ENCODE results near the gene NGLY1. TPM values are rescaled to one million over a fixed set of nuclear protein-coding genes. Genes with fewer than 3 reads are reported as not detected.

The NGLY1 gene
- total RNA-seq, 4 donors from 2014 or later: 29.2 to 41.9 (median 35.9) TPM

DNA sequence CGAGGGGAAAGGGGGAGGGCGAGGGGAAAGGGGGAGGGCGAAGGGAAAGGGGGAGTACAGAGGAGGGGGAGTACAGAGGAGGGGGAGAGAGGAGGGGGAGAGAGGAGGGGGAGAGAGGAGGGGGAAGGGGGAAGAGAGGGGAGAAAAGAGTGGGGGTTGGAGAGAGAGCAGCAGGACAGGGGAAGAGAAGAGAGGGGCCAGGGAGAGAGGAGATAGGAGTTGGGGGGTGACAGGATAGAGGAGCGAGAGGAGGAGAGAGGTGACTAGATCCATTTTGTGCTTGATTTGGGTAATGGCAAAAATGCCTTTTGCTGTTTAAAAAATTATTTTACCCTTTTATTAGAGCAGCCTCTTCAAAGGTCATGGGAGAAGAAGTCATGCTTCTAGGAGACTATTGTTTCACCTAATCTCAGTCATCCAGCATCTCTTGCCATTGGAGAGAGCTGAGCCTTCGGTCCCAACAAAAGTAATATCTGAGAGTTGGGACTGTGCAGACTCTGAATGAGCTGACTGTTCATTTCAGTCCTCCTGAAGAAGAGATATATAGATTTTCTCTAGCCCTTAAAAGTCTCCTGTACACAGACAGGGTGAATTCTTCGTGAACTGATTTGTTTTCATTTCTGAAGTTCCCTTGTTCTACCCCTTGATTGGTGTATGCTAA lies 103.5 kb downstream of the NGLY1 start:
- DNase-seq (ENCODE audit: low spot score): no peak
- TF ChIP-seq CTCF (IDR thresholded peaks at IDR 0.05): no peak
- ATAC-seq (ENCODE audit: low FRiP score): no peak

- TF ChIP-seq CTCF (IDR thresholded peaks at IDR 0.05): no peak
- DNase-seq (ENCODE audit: low spot score): no peak
- ATAC-seq (ENCODE audit: low FRiP score): no peak
These were observed 104.1 kb downstream of the NGLY1 start for GRCh38 chr3:25679166-25679565.

DNA sequence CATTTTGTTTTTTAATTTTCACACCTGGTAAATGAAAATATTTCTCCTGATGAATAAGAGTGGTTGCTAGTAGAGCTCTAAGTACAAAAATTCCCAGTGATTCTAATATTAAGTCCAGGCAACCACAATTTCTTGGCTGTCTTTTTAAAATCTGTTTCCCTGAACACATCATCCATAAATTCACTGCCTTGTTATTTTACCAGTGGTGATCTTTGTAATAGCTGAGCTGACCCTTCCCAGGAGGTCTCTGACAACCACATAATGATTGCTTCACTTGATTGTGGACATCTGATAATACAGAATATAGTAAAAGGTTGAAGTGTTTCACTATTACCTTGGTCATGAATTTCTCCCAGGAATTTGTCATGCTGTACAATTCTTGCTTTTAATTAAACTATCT lies 104.7 kb downstream of the NGLY1 start:
- DNase-seq (ENCODE audit: low spot score) (no peak), ATAC-seq (ENCODE audit: low FRiP score) (no peak)
- TF ChIP-seq CTCF (IDR thresholded peaks at IDR 0.05): no peak

DNA sequence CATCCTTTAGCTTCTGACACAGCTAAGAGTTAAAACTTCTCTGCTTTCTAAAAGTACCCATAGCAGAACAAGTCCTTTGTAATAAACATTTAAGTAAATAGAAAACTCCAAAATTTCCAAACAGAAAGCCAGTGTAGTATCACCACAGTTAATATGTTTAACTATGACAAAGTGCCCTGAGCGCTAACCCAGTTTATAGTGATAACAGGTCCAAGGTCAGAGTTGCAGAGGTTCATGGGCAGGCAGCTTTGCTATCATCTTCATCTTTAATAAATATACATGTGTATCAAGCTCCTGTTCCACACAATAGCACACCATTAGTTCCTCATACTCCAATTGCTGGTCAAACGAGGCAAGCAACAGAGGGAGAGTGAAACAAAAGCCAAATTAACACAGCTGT lies 106.1 kb downstream of the NGLY1 start:
- no peak for TF ChIP-seq CTCF (IDR thresholded peaks at IDR 0.05)
- DNase-seq (ENCODE audit: low spot score): no peak
- ATAC-seq (ENCODE audit: low FRiP score): no peak

DNA sequence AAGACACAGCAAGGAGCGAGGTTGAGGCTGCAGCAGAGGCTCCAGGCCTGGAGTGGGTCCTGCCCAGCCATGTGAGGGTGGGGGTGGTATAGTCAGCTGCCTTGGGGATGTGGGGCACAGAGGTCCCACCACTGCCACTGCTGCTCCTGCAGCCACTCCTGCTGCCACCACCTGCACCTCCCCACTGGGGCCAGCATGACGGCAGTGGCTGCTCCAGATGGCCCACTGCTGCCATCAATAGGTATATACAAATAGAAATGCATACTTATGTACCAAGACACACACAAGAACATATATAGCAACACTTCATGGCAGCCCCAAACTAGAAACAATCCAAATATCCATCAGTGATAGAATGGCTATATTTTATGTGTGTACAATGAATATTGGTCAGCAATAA lies 108.6 kb downstream of the NGLY1 start:
- no peak for DNase-seq (ENCODE audit: low spot score)

DNA sequence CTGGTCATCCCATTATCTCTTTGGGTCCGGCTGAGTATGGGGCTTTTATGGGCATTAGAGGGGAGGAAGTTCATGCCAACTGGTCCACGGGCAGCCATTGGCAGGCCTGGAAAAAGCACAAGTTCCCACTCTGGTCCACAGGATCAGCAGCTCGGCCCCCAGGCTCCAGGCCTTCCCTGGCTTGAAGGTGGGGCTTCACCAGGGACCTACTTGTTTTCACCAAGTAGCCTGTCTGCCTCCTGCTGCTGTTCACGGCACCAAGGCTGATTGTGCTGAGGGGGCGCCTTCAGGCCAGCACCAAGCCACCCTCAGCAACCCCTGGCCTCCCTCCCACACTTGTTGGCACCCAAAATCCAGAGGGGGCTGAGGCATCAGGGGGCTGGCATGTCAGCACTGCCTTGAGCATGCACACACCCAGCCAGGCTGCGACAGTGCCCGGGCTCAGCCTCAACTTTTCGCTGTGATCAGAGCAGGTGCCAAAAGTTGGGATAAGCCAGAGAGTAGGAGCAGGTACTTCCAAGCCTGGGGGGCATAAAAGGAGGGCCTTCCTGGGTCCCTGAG lies 109.4 kb downstream of the NGLY1 start:
- DNase-seq (ENCODE audit: low spot score) (no peak), ATAC-seq (ENCODE audit: low FRiP score) (no peak)
- TF ChIP-seq CTCF (IDR thresholded peaks at IDR 0.05): no peak

More for the DNA sequence above, 108.6 kb downstream of the NGLY1 start:
- no peak for TF ChIP-seq CTCF (IDR thresholded peaks at IDR 0.05)
- no peak for ATAC-seq (ENCODE audit: low FRiP score)

Small RNA genes lying within 50 kb of the gene (small RNA-seq; reads per million reads assigned to genes)
- gene CRIP1P2: not detected

Other genes starting within 250 kb of the NGLY1 start
- gene TOP2B, start 118.5 kb downstream of the NGLY1 start, total RNA-seq: 10 to 100 TPM; 63.0 to 98.0 (median 64.3) TPM
- gene OXSM, start 6.6 kb upstream of the NGLY1 start, total RNA-seq: 1 to 10 TPM; 4.9 to 9.1 (median 6.9) TPM